ENCODE measurements around the gene NDUFS6. TPM values are rescaled to one million over a fixed set of nuclear protein-coding genes. Genes with fewer than 3 reads are reported as not detected.

The NDUFS6 gene
- total RNA-seq, result 21.6 and 32.7 TPM in 2 replicates

GRCh38 chr5:1801222-1801966, at the start of gene NDUFS6:
NDUFS6 (plus strand) TSS chr5:1801407; CDS start chr5:1801418, 11 bp downstream.

GRCh38 chr5:1799602-1800471, 1.4 kb upstream of the NDUFS6 start, which contains the start of gene MRPL36:
MRPL36 (minus strand) TSS chr5:1799837; CDS start chr5:1798935, 902 bp downstream.

Other genes starting within 250 kb of the NDUFS6 start
- gene MRPL36, start 1.6 kb upstream of the NDUFS6 start, total RNA-seq, result 27.0 and 32.3 TPM in 2 replicates
- gene IRX4, start 81.5 kb downstream of the NDUFS6 start, total RNA-seq, result not detected in 2 replicates

All from articular chondrocyte of knee joint (primary cell).